ENCODE data around the gene TNP2.

The TNP2 gene

DNA sequence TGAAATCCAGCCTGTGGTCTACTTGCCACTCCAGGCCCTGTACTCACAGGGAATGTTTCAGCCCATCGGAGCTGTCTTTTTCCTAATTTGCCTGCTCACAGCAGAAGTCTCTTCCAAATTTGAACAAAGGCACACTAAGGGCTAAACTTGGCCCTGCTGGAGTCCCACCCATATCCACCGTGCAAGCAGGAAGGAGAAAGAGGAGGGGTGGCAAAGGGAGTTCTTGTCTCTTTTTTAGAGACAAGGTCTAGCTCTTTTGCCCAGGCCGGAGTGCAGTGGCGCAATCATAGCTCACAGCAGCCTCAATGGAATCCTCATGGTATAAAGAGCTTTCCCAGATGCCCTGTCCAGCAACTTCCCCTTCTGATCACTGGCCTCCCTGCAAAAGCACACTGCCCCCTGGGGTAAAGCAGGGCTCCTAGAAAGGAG, 14.7 kb upstream of the TNP2 start:
- H3K4me3 ChIP-seq (replicated peaks in 1 of 2; ENCODE audit: low read depth in 2 of 2, low read length in 2 of 2): no peak overlapping the region
- no peak for TF ChIP-seq CTCF (IDR thresholded peaks at IDR 0.05; ENCODE audit: low read depth, low read length)
- DNase-seq (ENCODE audit: low read depth in 2 of 2): peak; percentile 13 to 52

DNA sequence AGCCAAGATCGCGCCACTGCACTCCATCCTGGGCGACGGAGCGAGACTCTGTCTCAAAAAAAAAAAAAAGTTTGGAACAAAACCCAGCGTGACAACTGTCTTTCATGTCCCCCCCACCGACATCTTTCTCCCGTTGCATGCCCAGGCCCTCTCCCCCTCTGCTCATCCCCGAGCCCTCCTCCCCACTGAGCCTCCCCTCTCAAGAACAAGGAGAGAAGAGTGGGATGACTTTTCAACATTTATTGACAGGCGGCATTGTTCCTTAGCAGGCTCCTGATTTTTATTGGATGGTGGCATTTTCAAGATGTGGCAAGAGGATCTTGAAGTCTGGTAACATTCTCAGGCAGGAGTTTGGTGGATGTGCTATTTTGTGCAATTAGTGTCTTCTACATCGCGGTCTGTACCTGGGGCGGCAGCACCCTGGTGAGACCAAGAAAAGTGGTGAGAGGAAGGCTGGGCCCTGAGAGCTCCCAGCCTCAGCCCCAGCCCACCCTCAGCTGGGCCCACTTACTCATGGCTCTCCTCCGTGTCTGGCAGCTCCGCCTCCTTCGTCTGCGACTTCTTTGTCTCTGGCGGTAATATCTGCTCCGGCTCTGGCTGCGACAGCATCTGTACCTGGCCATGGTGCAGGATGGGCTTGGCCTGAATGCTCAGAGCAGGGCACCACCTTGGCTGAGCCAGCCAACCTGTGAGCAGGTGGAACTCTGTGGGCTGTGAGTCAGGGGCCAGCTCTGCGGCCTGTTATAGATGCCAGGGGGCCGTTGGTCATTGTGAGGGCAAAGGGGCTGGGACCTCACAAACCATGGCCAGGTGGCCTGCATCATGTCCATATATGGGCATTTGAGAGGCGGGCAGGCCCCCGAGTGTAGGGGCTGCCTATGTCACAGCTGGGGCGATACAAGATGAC, 11.7 kb upstream of the TNP2 start, which contains the start of gene PRM1:
TSS of gene PRM1 (minus strand) at position 715 of the 907 bp plus-strand sequence. CDS start at position 623, 92 bp downstream.
- no peak for DNase-seq (ENCODE audit: low read depth in 2 of 2)
- no peak within 1 kb of the TSS for H3K4me3 ChIP-seq (replicated peaks in 1 of 2; ENCODE audit: low read depth in 2 of 2, low read length in 2 of 2)
- no peak for TF ChIP-seq CTCF (IDR thresholded peaks at IDR 0.05; ENCODE audit: low read depth, low read length)

GRCh38 chr16:11278681-11279628, 9.8 kb upstream of the TNP2 start:
- TF ChIP-seq CTCF (IDR thresholded peaks at IDR 0.05; ENCODE audit: low read depth, low read length): no peak
- H3K4me3 ChIP-seq (replicated peaks in 1 of 2; ENCODE audit: low read depth in 2 of 2, low read length in 2 of 2): no peak overlapping the region
- DNase-seq (ENCODE audit: low read depth in 2 of 2): no peak

GRCh38 chr16:11277607-11278337, 8.6 kb upstream of the TNP2 start:
- TF ChIP-seq CTCF (IDR thresholded peaks at IDR 0.05; ENCODE audit: low read depth, low read length): no peak
- DNase-seq (ENCODE audit: low read depth in 2 of 2): no peak
- no peak overlapping the region for H3K4me3 ChIP-seq (replicated peaks in 1 of 2; ENCODE audit: low read depth in 2 of 2, low read length in 2 of 2)

- no peak for TF ChIP-seq CTCF (IDR thresholded peaks at IDR 0.05; ENCODE audit: low read depth, low read length)
- no peak for DNase-seq (ENCODE audit: low read depth in 2 of 2)
- H3K4me3 ChIP-seq (replicated peaks in 1 of 2; ENCODE audit: low read depth in 2 of 2, low read length in 2 of 2): no peak overlapping the region
These were observed 7.9 kb upstream of the TNP2 start for GRCh38 chr16:11276896-11277593.

All from cardiac fibroblast (primary cell).